Measurements from ENCODE around the gene SLC35G3. TPM values are rescaled to one million over a fixed set of nuclear protein-coding genes. Genes with fewer than 3 reads are reported as not detected.

Gene SLC35G3
- polyA plus RNA-seq, 1 of the 3 experiments (the other 2 are of a cell fraction): not detected

DNA sequence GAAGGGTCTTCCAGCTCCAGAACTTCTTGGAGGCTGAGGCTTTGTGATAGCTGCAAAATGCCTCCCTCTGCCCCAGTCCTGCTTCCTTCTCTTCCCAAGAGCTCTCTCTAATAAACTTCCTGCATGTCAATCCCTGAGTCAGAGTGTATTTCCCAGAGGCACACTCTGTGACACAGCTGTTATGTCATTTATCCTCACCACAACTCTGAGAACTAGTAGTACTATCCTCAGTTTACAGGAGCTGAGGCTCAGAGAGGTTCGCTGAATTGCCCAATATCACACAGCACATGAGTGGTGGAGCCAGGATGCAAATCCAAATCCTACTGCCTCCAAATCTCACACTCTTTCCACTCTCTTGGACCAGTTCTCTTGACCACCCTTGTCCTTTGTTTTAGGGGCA lies 26.5 kb downstream of the SLC35G3 start:
- Histone ChIP-seq H2AFZ (ENCODE audit: low read depth) (no peak overlapping the region), H3K27ac (ENCODE audit: low read depth in 2 of 2, low read length in 1 of 2) (no peak overlapping the region), H3K9me3 (no peaks in the 10 kb centered on the region), H3K4me2 (no peak overlapping the region), H4K20me1 (ENCODE audit: insufficient read depth) (no peaks in the 10 kb centered on the region), H3K4me3 (ENCODE audit: low read depth in 2 of 2, low read length in 1 of 2) (no peak overlapping the region), H3K9me2 (no peaks in the 10 kb centered on the region), H3K4me1 (ENCODE audit: control insufficient read depth in 1 of 2, insufficient read depth in 2 of 2, low read depth in 1 of 2, low read length in 1 of 2) (no peaks in the 10 kb centered on the region), H3K27me3 (ENCODE audit: insufficient read depth) (peaks cover 55% of the 10 kb centered on the region; the same call in 1 of the 2 replicates), H3K36me3 (replicated peaks in 1 of 2; ENCODE audit: control insufficient read depth in 1 of 2, insufficient read depth in 2 of 2, low read length in 1 of 2) (no peaks in the 10 kb centered on the region), H3K9ac (no peak overlapping the region), H3F3A (replicated peaks; ENCODE audit: insufficient read depth) (no peaks in the 10 kb centered on the region), H3K79me2 (ENCODE audit: insufficient read depth) (no peaks in the 10 kb centered on the region)
- ChIA-PET CTCF (no interaction called here), POLR2A (no interaction called here)
- 0% methylated on average over 1 of the region's 1 CpG for WGBS (ENCODE audit: low lambda C conversion rate)
- no peak for DNase-seq
- TF ChIP-seq YY1 (IDR thresholded peaks at IDR 0.05; ENCODE audit: low read depth) (no peak), SIN3A (IDR thresholded peaks at IDR 0.05; ENCODE audit: borderline replicate concordance, low read depth, low read length) (no peak), RCOR1 (IDR thresholded peaks at IDR 0.05; ENCODE audit: low read length) (no peak), RFX5 (IDR thresholded peaks at IDR 0.05; ENCODE audit: low read length) (no peak), ELF1 (IDR thresholded peaks at IDR 0.05) (no peak), TEAD4 (IDR thresholded peaks at IDR 0.05; ENCODE audit: borderline replicate concordance, insufficient read depth) (no peak), CHD2 (IDR thresholded peaks at IDR 0.05; ENCODE audit: low read length, partially characterized antibody) (no peak), JUND (IDR thresholded peaks at IDR 0.05) (no peak), NRF1 (IDR thresholded peaks at IDR 0.05; ENCODE audit: low read depth, low read length) (no peak), USF2 (IDR thresholded peaks at IDR 0.05; ENCODE audit: borderline replicate concordance, low read depth, low read length) (no peak), POLR2AphosphoS5 (IDR thresholded peaks at IDR 0.05; ENCODE audit: low read depth, low read length) (no peak), MXI1 (IDR thresholded peaks at IDR 0.05; ENCODE audit: low read depth, low read length) (no peak), EZH2phosphoT487 (IDR thresholded peaks at IDR 0.05; ENCODE audit: borderline replicate concordance, low read depth) (no peak), GATA2 (CRISPR knock-in tag; IDR thresholded peaks at IDR 0.05) (no peak)
- TF ChIP-seq, protein P1, sequence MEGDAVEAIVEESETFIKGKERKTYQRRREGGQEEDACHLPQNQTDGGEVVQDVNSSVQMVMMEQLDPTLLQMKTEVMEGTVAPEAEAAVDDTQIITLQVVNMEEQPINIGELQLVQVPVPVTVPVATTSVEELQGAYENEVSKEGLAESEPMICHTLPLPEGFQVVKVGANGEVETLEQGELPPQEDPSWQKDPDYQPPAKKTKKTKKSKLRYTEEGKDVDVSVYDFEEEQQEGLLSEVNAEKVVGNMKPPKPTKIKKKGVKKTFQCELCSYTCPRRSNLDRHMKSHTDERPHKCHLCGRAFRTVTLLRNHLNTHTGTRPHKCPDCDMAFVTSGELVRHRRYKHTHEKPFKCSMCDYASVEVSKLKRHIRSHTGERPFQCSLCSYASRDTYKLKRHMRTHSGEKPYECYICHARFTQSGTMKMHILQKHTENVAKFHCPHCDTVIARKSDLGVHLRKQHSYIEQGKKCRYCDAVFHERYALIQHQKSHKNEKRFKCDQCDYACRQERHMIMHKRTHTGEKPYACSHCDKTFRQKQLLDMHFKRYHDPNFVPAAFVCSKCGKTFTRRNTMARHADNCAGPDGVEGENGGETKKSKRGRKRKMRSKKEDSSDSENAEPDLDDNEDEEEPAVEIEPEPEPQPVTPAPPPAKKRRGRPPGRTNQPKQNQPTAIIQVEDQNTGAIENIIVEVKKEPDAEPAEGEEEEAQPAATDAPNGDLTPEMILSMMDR (IDR thresholded peaks at IDR 0.05): no peak
- TF ChIP-seq, protein P2, sequence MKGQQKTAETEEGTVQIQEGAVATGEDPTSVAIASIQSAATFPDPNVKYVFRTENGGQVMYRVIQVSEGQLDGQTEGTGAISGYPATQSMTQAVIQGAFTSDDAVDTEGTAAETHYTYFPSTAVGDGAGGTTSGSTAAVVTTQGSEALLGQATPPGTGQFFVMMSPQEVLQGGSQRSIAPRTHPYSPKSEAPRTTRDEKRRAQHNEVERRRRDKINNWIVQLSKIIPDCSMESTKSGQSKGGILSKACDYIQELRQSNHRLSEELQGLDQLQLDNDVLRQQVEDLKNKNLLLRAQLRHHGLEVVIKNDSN (IDR thresholded peaks at IDR 0.05; ENCODE audit: borderline replicate concordance, low read depth): no peak

DNA sequence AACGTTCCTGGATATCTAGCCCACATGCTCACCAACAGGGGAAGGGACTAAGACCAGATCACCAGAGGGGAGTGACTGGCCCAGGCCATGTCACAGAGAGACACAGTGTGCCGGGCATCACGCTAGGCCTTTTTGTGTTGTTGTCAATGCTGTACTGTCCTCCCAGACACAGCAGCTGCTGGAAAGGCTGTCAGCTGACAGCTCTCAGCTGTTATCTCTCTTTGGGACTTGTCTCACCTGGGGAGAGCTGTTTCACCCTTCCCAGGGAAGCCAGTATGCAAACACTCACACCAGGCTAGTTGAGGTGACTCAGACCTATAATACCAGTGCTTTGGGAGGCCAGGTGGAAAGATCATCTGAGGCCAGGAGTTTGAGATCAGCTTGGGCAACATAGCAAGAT lies 27.1 kb downstream of the SLC35G3 start:
- no peak overlapping the region for H3K4me3 ChIP-seq (ENCODE audit: low read depth in 2 of 2, low read length in 1 of 2)
- no peak overlapping the region for H3K9ac ChIP-seq
- H2AFZ ChIP-seq (ENCODE audit: low read depth): no peak overlapping the region
- H3K36me3 ChIP-seq (replicated peaks in 1 of 2; ENCODE audit: control insufficient read depth in 1 of 2, insufficient read depth in 2 of 2, low read length in 1 of 2): no peaks in the 10 kb centered on the region
- H3F3A ChIP-seq (replicated peaks; ENCODE audit: insufficient read depth): no peaks in the 10 kb centered on the region
- 34% methylated on average over 3 of the region's 3 CpGs for WGBS (ENCODE audit: low lambda C conversion rate)
- no peak overlapping the region for H3K27ac ChIP-seq (ENCODE audit: low read depth in 2 of 2, low read length in 1 of 2)
- H3K27me3 ChIP-seq (ENCODE audit: insufficient read depth): peaks cover 58% of the 10 kb centered on the region; the same call in 1 of the 2 replicates
- H3K4me2 ChIP-seq: no peak overlapping the region
- no peaks in the 10 kb centered on the region for H3K9me3 ChIP-seq
- no peaks in the 10 kb centered on the region for H3K79me2 ChIP-seq (ENCODE audit: insufficient read depth)
- H3K4me1 ChIP-seq (ENCODE audit: control insufficient read depth in 1 of 2, insufficient read depth in 2 of 2, low read depth in 1 of 2, low read length in 1 of 2): no peaks in the 10 kb centered on the region
- no peaks in the 10 kb centered on the region for H4K20me1 ChIP-seq (ENCODE audit: insufficient read depth)
- no peak for DNase-seq
- no peaks in the 10 kb centered on the region for H3K9me2 ChIP-seq
- POLR2A ChIA-PET: no interaction called here
- CTCF ChIA-PET: no interaction called here
- no peak for TF ChIP-seq POLR2AphosphoS5 (IDR thresholded peaks at IDR 0.05; ENCODE audit: low read depth, low read length)
- TF ChIP-seq EP300 (IDR thresholded peaks at IDR 0.05; ENCODE audit: borderline replicate concordance in 1 of 2, low read depth in 1 of 2, low read length in 1 of 2): no peak
- no peak for TF ChIP-seq MEF2A (IDR thresholded peaks at IDR 0.05; ENCODE audit: borderline replicate concordance, low read depth)
